ENCODE measurements around the gene MESD. TPM values are rescaled to one million over a fixed set of nuclear protein-coding genes. Genes with fewer than 3 reads are reported as not detected.

Gene MESD
- total RNA-seq, 1 donor from 2014 or later, result 21.9 TPM

- Mint-ChIP-seq H3K36me3 (ENCODE audit: unreplicated experiment) (no peaks in the 10 kb centered on the region), H3K27ac (ENCODE audit: unreplicated experiment) (no peak overlapping the region), H3K9me3 (ENCODE audit: unreplicated experiment) (peaks cover 6% of the 10 kb centered on the region), H3K27me3 (ENCODE audit: unreplicated experiment) (peaks cover 6% of the 10 kb centered on the region), H3K4me1 (ENCODE audit: low read depth, unreplicated experiment) (peaks cover 33% of the 10 kb centered on the region), H3K4me3 (ENCODE audit: unreplicated experiment) (peak overlapping the region; percentile 99)
- TF ChIP-seq CTCF (IDR thresholded peaks at IDR 0.05; ENCODE audit: partially characterized antibody, unreplicated experiment), result no peak
- no peak for DNase-seq
Measured at GRCh38 chr15:80988148-80988796, 1.3 kb downstream of the MESD start.

- no peak for TF ChIP-seq CTCF (IDR thresholded peaks at IDR 0.05; ENCODE audit: partially characterized antibody, unreplicated experiment)
- H3K27ac Mint-ChIP-seq (ENCODE audit: unreplicated experiment), result no peak overlapping the region
- no peak for DNase-seq
- H3K4me1 Mint-ChIP-seq (ENCODE audit: low read depth, unreplicated experiment), result peaks cover 33% of the 10 kb centered on the region
- H3K9me3 Mint-ChIP-seq (ENCODE audit: unreplicated experiment), result peaks cover 6% of the 10 kb centered on the region
- peaks cover 6% of the 10 kb centered on the region for H3K27me3 Mint-ChIP-seq (ENCODE audit: unreplicated experiment)
- no peaks in the 10 kb centered on the region for H3K36me3 Mint-ChIP-seq (ENCODE audit: unreplicated experiment)
- peak overlapping the region; percentile 25 for H3K4me3 Mint-ChIP-seq (ENCODE audit: unreplicated experiment)
Measured at GRCh38 chr15:80986487-80986886, 3.1 kb downstream of the MESD start.

GRCh38 chr15:80985981-80986380, 3.6 kb downstream of the MESD start:
- peaks cover 6% of the 10 kb centered on the region for H3K27me3 Mint-ChIP-seq (ENCODE audit: unreplicated experiment)
- no peak for DNase-seq
- peak overlapping the region; percentile 34 for H3K27ac Mint-ChIP-seq (ENCODE audit: unreplicated experiment)
- peaks cover 33% of the 10 kb centered on the region for H3K4me1 Mint-ChIP-seq (ENCODE audit: low read depth, unreplicated experiment)
- H3K36me3 Mint-ChIP-seq (ENCODE audit: unreplicated experiment), result no peaks in the 10 kb centered on the region
- H3K4me3 Mint-ChIP-seq (ENCODE audit: unreplicated experiment), result peak overlapping the region; percentile 67
- H3K9me3 Mint-ChIP-seq (ENCODE audit: unreplicated experiment), result peaks cover 6% of the 10 kb centered on the region
- TF ChIP-seq CTCF (IDR thresholded peaks at IDR 0.05; ENCODE audit: partially characterized antibody, unreplicated experiment), result no peak

- no peak for TF ChIP-seq CTCF (IDR thresholded peaks at IDR 0.05; ENCODE audit: partially characterized antibody, unreplicated experiment)
- Mint-ChIP-seq H3K4me3 (ENCODE audit: unreplicated experiment) (no peak overlapping the region), H3K4me1 (ENCODE audit: low read depth, unreplicated experiment) (peaks cover 34% of the 10 kb centered on the region), H3K27ac (ENCODE audit: unreplicated experiment) (no peak overlapping the region), H3K27me3 (ENCODE audit: unreplicated experiment) (peaks cover 6% of the 10 kb centered on the region), H3K36me3 (ENCODE audit: unreplicated experiment) (no peaks in the 10 kb centered on the region), H3K9me3 (ENCODE audit: unreplicated experiment) (peaks cover 4% of the 10 kb centered on the region)
- DNase-seq, result no peak
Measured at GRCh38 chr15:80984856-80985255, 4.8 kb downstream of the MESD start.

DNA sequence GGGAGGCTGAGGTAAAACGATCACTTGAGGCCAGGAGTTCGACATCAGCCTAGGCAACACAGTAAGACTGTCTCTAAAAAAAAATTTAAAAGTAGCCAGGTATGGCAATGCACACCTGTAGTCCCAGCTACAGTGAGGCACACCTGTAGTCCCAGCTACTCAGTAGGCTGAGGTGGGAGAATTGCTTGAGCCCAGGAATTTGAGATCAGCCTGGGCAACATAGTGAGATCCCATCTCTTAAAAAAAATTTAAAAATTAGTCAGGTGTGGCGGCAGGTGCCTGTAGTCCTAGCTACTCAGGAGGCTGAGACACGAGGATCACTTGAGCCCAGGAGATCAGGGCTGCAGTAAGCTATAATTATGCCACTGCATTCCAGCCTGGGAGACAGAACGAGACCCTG, 6.8 kb downstream of the MESD start:
- TF ChIP-seq CTCF (IDR thresholded peaks at IDR 0.05; ENCODE audit: partially characterized antibody, unreplicated experiment), result no peak

More for the DNA sequence above, 6.8 kb downstream of the MESD start:
- no peaks in the 10 kb centered on the region for H3K9me3 Mint-ChIP-seq (ENCODE audit: unreplicated experiment)
- H3K27me3 Mint-ChIP-seq (ENCODE audit: unreplicated experiment), result peaks cover 2% of the 10 kb centered on the region
- peaks cover 31% of the 10 kb centered on the region for H3K4me1 Mint-ChIP-seq (ENCODE audit: low read depth, unreplicated experiment)
- H3K36me3 Mint-ChIP-seq (ENCODE audit: unreplicated experiment), result no peaks in the 10 kb centered on the region
- no peak overlapping the region for H3K27ac Mint-ChIP-seq (ENCODE audit: unreplicated experiment)
- H3K4me3 Mint-ChIP-seq (ENCODE audit: unreplicated experiment), result no peak overlapping the region
- DNase-seq, result no peak
